Nephron progenitor cell (in vitro differentiated cells): ENCODE data around the gene ASXL1.
"Not testable (repeated sequence)": the region's sequence is repeated elsewhere in the genome, so short reads cannot be mapped to it uniquely, and the experiment has no call there.

Source experiments
- DNase-seq: peaks from one replicate; pipeline ENCODE4 v3.0.0; 2021
- H3K27ac Mint-ChIP-seq: 2 replicates; pipeline ENCODE4 v1.8.0; 2021; ENCODE audit warnings: mild to moderate bottlenecking, moderate library complexity, mixed read lengths
- H3K27me3 Mint-ChIP-seq: 2 replicates; pipeline ENCODE4 v1.8.0; 2021; ENCODE audit warnings: mild to moderate bottlenecking, low read depth, mixed read lengths; ENCODE audit not compliant: poor library complexity
- H3K36me3 Mint-ChIP-seq: 2 replicates; pipeline ENCODE4 v1.8.0; 2021; ENCODE audit warnings: low read depth, mixed read lengths
- H3K4me1 Mint-ChIP-seq: 2 replicates; pipeline ENCODE4 v1.8.0; 2021; ENCODE audit warnings: mixed read lengths
- H3K4me3 Mint-ChIP-seq: 2 replicates; pipeline ENCODE4 v1.8.0; 2021; ENCODE audit warnings: mild to moderate bottlenecking, moderate library complexity, mixed read lengths
- H3K9me3 Mint-ChIP-seq: 2 replicates; pipeline ENCODE4 v1.8.0; 2021; ENCODE audit warnings: mild to moderate bottlenecking, moderate library complexity, mixed read lengths
- CTCF ChIP-seq: fragments of 200-600 bp; sonication (generic); IDR thresholded peaks from 2 replicates; pipeline ENCODE4 v1.5.0; 2021; ENCODE audit warnings: antibody characterized with exemption

ASXL1 gene

DNA sequence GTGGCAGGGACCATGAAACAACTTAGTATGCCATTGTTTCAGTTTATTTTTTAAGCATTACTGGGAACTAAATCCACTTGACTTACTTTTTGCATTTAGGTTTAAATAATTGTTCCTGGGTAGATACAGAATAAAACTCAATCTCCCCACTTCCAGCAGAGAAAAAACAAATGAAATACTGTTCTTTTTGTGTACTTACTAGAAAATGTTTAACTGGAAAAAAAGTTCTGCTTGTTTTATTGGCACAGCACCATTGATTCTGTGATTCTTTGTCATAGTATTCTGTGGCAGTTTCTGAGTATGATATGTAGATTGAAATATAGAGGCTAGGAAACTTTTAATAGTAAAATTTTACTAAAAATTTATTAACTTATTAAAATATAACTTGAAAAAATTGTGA, 10.2 kb downstream of the ASXL1 start:
- Mint-ChIP-seq H3K36me3 (peaks cover 18% of the 10 kb centered on the region), H3K27ac (peak overlapping the region; percentile 33), H3K9me3 (no peaks in the 10 kb centered on the region), H3K4me3 (no peak overlapping the region), H3K27me3 (no peaks in the 10 kb centered on the region), H3K4me1 (peaks cover 48% of the 10 kb centered on the region)
- no peak for DNase-seq
- TF ChIP-seq CTCF: no peak

DNA sequence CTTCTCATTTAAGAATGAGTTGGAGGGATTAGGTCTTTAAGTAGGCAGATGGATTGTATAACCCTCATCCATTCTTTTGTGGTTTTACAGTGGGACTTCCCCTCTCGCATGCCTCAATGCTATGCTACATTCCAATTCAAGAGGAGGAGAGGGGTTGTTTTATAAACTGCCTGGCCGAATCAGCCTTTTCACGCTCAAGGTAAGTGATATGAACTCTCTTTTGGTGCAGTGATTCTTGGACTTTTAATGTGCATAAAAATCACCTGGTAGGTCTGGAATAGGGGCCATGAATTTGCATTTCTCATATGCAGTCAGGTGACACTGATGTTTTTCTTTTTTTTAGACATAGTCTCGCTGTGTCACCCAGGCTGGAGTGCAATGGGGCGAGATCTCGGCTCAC, 10.8 kb downstream of the ASXL1 start:
- Mint-ChIP-seq H3K36me3 (peaks cover 18% of the 10 kb centered on the region), H3K9me3 (no peaks in the 10 kb centered on the region), H3K27ac (no peak overlapping the region), H3K27me3 (no peaks in the 10 kb centered on the region), H3K4me1 (peaks cover 42% of the 10 kb centered on the region), H3K4me3 (no peak overlapping the region)
- no peak for TF ChIP-seq CTCF
- DNase-seq: no peak

GRCh38 chr20:32370897-32371296, 12.8 kb downstream of the ASXL1 start:
- Mint-ChIP-seq H3K4me1 (peaks cover 29% of the 10 kb centered on the region), H3K36me3 (peaks cover 20% of the 10 kb centered on the region), H3K27me3 (no peaks in the 10 kb centered on the region), H3K27ac (peak overlapping the region; percentile 66), H3K4me3 (no peak overlapping the region), H3K9me3 (no peaks in the 10 kb centered on the region)
- no peak for DNase-seq
- no peak for TF ChIP-seq CTCF

GRCh38 chr20:32378461-32378860, 20.3 kb downstream of the ASXL1 start:
- TF ChIP-seq CTCF: no peak
- Mint-ChIP-seq H3K27me3 (no peaks in the 10 kb centered on the region), H3K27ac (no peak overlapping the region), H3K4me3 (no peak overlapping the region), H3K4me1 (no peaks in the 10 kb centered on the region), H3K9me3 (no peaks in the 10 kb centered on the region), H3K36me3 (peaks cover 49% of the 10 kb centered on the region)
- no peak for DNase-seq

DNA sequence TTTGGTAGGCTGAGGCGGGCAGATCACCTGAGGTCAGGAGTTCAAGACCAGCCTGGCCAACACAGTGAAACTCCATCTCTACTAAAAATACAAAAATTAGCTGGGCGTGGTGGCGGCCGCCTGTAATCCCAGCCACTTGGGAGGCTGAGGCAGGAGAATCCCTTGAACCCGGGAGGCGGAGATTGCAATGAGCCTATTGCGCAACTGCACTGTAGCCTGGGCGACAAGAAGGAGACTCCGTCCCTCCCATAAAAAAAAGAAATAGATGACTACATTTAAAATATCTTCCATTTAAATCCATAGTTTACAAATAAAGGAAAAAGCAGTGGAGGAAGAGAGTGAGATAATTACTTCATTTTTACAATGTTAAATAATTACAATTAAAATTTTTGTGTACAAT, 21.9 kb downstream of the ASXL1 start:
- not testable (repeated sequence) for DNase-seq, H3K4me1 Mint-ChIP-seq, H3K9me3 Mint-ChIP-seq, H3K27me3 Mint-ChIP-seq, H3K27ac Mint-ChIP-seq, H3K4me3 Mint-ChIP-seq
- H3K36me3 Mint-ChIP-seq: peaks cover 55% of the 10 kb centered on the region

- H3K9me3 Mint-ChIP-seq: no peaks in the 10 kb centered on the region
- no peak for DNase-seq
- peaks cover 54% of the 10 kb centered on the region for H3K36me3 Mint-ChIP-seq
- H3K27me3 Mint-ChIP-seq: no peaks in the 10 kb centered on the region
- no peak overlapping the region for H3K4me3 Mint-ChIP-seq
- peaks cover 9% of the 10 kb centered on the region for H3K4me1 Mint-ChIP-seq
- no peak for TF ChIP-seq CTCF
- H3K27ac Mint-ChIP-seq: no peak overlapping the region
Observed at GRCh38 chr20:32380745-32381144, 22.6 kb downstream of the ASXL1 start.
